HG03432 (cell line): ENCODE results near the gene DNAJB1.

ENCODE experiments used
- ATAC-seq: cut with Tn5 transposase; IDR thresholded peaks from one replicate; pipeline ENCODE4 v1.9.1; 2021; ENCODE audit warnings: mild to moderate bottlenecking, moderate library complexity; ENCODE audit not compliant: unreplicated experiment

DNAJB1 gene

DNA sequence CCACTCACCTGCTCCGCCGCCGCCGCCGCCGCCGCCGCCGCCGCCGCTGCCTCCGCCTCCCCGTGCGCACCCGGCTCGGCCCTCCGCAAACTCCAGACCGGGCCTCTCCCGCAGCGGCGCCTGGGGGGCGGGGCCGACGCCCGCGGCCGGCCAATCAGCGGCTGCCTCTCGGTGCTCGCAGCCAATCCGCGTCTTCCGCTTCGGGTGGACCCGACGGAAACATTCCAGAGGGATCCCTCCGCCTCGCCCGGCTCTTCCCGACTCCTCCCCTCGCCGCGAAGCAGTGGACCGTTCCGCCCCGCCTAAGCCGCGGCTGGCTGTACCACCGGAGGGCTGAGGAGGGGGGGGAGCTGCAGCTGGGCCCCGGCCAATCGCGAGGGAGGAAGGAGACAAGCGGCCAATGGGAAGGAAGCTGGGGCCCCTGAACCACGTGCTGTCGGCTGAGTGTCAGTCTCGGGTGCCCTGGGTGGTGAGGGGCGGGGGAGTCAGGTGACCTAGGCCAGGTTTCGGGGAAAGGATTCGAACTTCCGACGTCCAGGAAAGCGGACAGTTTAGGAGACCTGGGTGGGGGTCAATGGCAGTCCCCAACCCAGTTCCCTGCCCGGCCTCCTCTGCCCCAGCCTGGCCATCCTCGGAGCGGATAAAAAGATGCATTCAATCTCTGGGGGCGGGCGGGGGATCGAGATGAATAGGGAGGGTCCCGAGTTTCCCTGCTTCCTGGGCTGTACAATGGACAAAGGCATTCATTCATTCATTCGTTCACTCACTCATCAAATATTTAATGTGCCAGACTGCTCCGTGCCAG, 22.0 kb downstream of the DNAJB1 start, which contains the start of gene GIPC1:
Gene GIPC1, minus strand, starts transcription at position 99 of the 805 bp plus-strand sequence. CDS start 13,151 bp downstream, outside the sequence.
- peak; percentile 78 for ATAC-seq

DNA sequence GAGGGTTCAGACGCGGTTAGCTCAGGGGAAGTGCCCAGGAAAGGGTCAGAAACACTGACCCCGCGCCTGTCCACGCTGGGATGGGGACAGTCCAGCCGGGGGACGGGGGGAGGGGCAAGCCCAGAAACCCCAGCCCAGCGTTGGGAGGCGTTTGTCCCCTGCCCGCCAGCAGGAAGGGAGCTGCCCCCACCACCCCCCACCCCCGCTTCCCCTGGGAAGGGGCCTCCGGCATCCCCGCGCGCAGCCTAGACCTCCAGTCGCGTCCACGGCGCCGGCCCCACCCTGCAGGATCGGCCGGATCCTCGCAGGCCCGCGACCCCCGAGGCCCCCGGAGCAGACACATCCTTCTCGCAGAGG, 22.5 kb downstream of the DNAJB1 start:
- no peak for ATAC-seq

GRCh38 chr19:14494910-14495671, 23.1 kb downstream of the DNAJB1 start:
- no peak for ATAC-seq

GRCh38 chr19:14494411-14494810, 23.8 kb downstream of the DNAJB1 start:
- ATAC-seq: no peak

DNA sequence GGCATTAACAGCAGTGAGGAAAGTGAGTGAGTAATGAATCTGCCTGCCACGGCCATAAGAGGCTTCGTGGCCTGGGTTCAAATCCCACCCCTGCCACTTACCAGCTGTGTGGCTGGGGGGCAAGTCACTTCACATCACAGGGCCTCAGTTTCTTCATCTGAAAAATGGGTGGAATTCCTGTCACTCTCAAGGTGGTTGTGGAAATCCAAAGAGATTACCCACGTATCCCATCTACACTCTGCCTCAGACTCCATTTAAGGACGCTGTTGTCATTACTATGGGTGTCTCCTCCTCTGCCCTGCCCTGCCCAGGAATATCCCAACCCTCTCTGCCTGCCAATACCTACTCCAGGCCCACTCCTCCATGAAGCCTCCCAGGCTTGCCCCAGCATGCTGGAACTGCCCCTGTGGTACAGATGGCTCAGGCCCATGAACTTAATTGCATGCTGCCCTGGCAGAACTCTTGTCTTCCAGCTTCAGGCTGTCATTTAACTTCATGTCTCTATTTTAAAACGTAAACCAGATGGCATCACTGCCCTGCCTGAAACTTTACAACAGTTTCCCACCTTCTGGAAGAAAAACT, 25.4 kb downstream of the DNAJB1 start:
- no peak for ATAC-seq

GRCh38 chr19:14487370-14488125, 30.6 kb downstream of the DNAJB1 start:
- ATAC-seq: no peak

DNA sequence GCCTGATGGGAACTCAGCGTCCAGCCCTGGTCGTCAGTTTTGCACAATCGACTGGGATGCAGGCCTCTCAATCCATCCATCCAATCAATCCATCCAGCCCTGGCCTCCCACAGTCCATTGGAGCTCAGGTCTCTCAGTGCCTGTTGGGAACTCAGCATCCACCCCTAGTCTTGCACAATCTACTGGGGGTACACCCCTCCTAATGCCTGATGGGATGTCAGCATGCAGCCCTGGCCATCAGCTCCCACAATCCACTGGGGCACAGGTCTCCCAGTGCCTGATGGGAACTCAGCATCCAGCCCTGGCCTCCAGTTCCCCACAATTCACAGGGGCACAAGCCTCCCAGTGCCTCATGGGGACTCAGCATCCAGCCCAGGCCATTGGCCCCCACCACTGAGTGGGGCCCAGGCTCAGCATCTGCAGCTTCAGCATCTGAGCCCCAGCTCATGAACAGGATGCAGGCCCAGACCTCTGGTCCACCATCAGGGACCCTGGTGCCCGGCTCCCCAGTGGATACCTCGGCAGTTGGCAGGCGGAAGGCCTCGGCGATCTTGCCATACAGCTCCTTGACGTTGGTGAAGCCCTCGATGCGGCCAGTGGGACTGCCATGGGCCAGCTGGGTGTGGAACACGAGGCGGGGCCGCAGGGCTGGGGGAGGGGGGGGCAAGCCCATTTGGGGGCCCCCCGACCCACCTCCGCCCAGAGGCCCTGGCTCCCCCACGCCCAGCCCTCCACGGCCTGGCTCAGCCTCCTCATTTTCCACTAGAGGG, 35.8 kb downstream of the DNAJB1 start:
- no peak for ATAC-seq

DNA sequence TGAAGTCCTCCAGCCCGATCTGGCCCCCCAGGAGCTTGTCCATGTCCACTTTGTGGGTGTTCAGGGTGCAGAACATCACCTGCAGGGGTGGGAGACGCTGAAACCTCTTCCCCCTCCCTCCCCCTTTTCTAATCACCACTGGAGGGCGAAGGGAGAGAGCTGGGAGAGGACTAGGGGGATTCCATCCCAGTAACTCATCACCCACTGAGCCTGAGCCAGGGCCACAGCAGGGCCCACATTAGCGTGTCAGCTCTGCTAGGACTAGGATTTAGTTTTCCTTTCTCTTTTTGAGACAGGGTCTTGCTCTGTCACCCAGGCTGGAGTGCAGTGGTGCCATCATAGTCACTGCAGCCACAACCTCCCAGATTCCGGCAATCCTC, 37.5 kb downstream of the DNAJB1 start:
- ATAC-seq: no peak

GRCh38 chr19:14479975-14480699, 38.1 kb downstream of the DNAJB1 start:
- ATAC-seq: no peak

GRCh38 chr19:14479309-14479974, 38.8 kb downstream of the DNAJB1 start:
- no peak for ATAC-seq

DNA sequence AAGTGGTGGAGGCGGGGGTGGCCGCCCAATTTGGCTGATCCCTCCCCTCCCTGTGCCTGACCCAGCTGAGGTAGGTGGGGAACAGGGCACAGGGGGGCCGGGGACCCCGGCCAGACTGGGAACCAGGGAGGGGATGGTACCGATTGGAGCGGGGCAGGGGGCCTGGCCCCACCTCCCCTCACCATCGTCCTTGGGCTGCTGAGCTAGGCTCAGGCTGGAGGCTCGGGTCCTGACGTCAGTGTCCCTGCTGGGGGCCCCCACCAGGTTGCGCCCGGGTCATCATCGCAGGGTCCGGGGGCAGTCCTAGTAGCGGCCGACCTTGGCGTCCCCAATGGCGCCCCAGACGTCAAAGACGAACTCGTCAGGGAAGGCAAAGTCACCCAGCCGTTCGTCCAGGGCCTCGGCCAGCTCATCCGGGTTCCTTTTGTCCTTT, 40.1 kb downstream of the DNAJB1 start:
- no peak for ATAC-seq

- ATAC-seq: no peak
These were observed 40.6 kb downstream of the DNAJB1 start for GRCh38 chr19:14477418-14478112.

GRCh38 chr19:14476673-14477401, 41.4 kb downstream of the DNAJB1 start:
- no peak for ATAC-seq

- ATAC-seq: no peak
These were observed 41.9 kb downstream of the DNAJB1 start for GRCh38 chr19:14476327-14476672.

DNA sequence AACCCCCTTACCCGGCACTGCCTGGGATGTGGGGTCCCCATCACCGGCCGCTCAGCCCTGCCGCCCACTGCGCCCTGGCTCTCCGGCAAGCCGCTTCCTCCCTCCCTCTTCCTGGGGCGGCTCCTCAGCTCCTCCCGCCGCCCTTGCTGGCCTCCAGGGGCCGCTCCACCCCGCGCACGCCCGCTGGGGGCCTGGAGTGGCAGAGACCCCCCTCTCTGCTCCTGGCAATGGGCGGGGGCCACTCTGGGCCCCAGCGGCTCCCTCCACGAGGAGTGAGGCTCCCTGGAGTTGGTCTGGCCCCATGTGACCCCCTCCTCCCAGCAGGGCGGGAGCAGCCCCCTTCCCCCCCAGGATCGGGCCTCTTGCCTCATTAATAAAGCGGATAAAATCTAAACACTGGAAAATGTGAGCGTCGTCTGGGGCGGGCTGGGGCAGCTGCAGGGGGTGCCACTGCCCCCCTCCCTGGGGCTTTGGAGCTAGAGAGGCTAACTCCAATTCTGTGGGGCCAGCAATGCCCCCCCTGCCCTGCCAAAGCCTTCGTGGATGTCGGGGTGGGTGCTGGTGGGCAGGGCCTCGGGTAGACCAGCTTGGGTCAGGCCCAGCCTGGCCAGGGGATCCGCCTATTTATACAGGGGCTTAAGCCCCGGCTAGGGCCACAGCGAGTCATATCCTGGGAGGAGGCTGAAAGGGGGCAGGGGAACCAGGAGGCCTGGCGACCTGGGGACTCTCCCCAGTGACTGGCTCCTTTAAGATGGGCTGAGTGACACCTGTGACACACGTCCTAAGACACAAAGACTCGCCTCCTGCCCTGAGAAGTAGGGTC, 42.7 kb downstream of the DNAJB1 start, which contains the start of gene PTGER1:
Gene PTGER1, minus strand, starts transcription at position 104 of the 823 bp plus-strand sequence. CDS start 1,034 bp downstream, outside the sequence.
- ATAC-seq: no peak

GRCh38 chr19:14474827-14475226, 43.4 kb downstream of the DNAJB1 start:
- no peak for ATAC-seq
